Ureter (tissue), 1 donor: ENCODE results near the gene IRF5. TPM values are rescaled to one million over a fixed set of nuclear protein-coding genes. Genes with fewer than 3 reads are reported as not detected.

ENCODE experiments used
- DNase-seq: peaks from one replicate; pipeline ENCODE4 v3.0.0-alpha.2; 2020; ENCODE audit warnings: low spot score
- total RNA-seq: library from RNA; stranded (reverse); gene quantifications from one replicate; pipeline ENCODE4 v1.2.4, GENCODE V29; 2023
- donor health status: DM: yes; HTN: yes; CAD: no.

IRF5 gene
- total RNA-seq, 1 donor from 2014 or later = 32.0 TPM

- no peak for DNase-seq
Observed at GRCh38 chr7:128919881-128920799, 17.6 kb upstream of the IRF5 start.

GRCh38 chr7:128920913-128921582 lies 16.7 kb upstream of the IRF5 start:
- no peak for DNase-seq

- DNase-seq = no peak
Observed at GRCh38 chr7:128921866-128922440, 15.8 kb upstream of the IRF5 start.

GRCh38 chr7:128922496-128923410 lies 15.0 kb upstream of the IRF5 start:
- DNase-seq = no peak

GRCh38 chr7:128923411-128923800 lies 14.3 kb upstream of the IRF5 start:
- no peak for DNase-seq

GRCh38 chr7:128924707-128925588 lies 12.8 kb upstream of the IRF5 start:
- DNase-seq = no peak

- no peak for DNase-seq
Observed at GRCh38 chr7:128928159-128928813, 9.4 kb upstream of the IRF5 start.

GRCh38 chr7:128928882-128929788 lies 8.6 kb upstream of the IRF5 start:
- DNase-seq = no peak

- DNase-seq = no peak
Observed at GRCh38 chr7:128931190-128931798, 6.4 kb upstream of the IRF5 start.

GRCh38 chr7:128931965-128932861 lies 5.5 kb upstream of the IRF5 start:
- no peak for DNase-seq

GRCh38 chr7:128932862-128933179 lies 4.9 kb upstream of the IRF5 start:
- DNase-seq = no peak

GRCh38 chr7:128933180-128933891 lies 4.4 kb upstream of the IRF5 start:
- no peak for DNase-seq

GRCh38 chr7:128934361-128935341 lies 3.1 kb upstream of the IRF5 start:
- no peak for DNase-seq

- DNase-seq = no peak
Observed at GRCh38 chr7:128935342-128935730, 2.4 kb upstream of the IRF5 start.

GRCh38 chr7:128936798-128937197 lies 929 bp upstream of the IRF5 start:
- no peak for DNase-seq

- DNase-seq = no peak
Observed at GRCh38 chr7:128937271-128937646, 468 bp upstream of the IRF5 start.
